ENCODE data around the gene MYO10. TPM values are rescaled to one million over a fixed set of nuclear protein-coding genes. Genes with fewer than 3 reads are reported as not detected.

The MYO10 gene
- total and polyA plus RNA-seq, 2 of the 8 experiments (the other 6 are each of a cell fraction or from before 2014, with no cell fraction given): 21.5 to 107 TPM

DNA sequence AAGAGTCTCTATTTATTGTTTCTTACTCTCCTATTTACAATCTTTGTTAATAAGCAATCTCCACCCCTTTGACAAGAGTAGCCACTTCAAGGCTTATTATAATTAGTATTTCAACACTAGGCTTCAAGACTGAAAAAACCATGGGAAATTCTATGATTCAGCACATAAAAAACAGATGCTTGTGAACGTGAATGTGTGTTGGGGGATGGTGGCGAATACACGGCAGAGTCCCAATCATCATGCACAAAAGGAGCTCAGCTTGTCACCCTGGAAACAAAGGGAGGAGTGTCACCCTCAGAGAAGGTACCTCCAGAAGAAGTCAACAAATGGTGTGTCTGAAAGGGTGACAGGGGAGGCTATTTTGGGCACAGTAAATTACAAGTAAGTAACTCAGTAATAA is 162.1 kb downstream of the MYO10 start (continued):
- TF ChIP-seq KDM5A (IDR thresholded peaks at IDR 0.05; ENCODE audit: low read length) (no peak), CHD2 (IDR thresholded peaks at IDR 0.05; ENCODE audit: low read length) (no peak), JUND (IDR thresholded peaks at IDR 0.05; ENCODE audit: low read length) (no peak), RXRA (IDR thresholded peaks at IDR 0.05; ENCODE audit: insufficient read depth, low read depth, low read length) (no peak)
- TF ChIP-seq, protein P1, sequence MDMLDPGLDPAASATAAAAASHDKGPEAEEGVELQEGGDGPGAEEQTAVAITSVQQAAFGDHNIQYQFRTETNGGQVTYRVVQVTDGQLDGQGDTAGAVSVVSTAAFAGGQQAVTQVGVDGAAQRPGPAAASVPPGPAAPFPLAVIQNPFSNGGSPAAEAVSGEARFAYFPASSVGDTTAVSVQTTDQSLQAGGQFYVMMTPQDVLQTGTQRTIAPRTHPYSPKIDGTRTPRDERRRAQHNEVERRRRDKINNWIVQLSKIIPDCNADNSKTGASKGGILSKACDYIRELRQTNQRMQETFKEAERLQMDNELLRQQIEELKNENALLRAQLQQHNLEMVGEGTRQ (IDR thresholded peaks at IDR 0.05; ENCODE audit: low read length): no peak
